Measurements from ENCODE around the gene KCNV2.

Gene KCNV2

DNA sequence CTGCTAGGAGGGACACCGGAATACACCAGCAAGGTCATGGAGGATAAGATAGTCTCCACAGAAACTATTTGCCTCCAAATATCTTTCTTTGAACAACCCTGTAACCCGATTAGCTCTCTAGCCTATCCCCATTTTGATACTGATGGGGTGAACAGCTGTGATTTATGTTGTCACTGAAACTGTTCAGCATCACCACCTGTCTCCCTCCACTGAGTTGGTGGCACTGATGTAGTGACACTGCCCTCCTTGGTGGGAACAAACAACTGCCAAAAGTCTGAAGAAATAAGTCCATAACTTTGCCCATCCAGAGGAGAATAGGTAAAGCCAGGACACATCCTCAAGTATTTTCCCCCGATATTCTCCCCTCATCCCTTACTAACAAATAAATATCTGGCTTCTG is 24.3 kb upstream of the KCNV2 start (continued):
- TF ChIP-seq, protein P1, sequence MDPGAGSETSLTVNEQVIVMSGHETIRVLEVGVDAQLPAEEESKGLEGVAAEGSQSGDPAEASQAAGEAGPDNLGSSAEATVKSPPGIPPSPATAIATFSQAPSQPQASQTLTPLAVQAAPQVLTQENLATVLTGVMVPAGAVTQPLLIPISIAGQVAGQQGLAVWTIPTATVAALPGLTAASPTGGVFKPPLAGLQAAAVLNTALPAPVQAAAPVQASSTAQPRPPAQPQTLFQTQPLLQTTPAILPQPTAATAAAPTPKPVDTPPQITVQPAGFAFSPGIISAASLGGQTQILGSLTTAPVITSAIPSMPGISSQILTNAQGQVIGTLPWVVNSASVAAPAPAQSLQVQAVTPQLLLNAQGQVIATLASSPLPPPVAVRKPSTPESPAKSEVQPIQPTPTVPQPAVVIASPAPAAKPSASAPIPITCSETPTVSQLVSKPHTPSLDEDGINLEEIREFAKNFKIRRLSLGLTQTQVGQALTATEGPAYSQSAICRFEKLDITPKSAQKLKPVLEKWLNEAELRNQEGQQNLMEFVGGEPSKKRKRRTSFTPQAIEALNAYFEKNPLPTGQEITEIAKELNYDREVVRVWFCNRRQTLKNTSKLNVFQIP (CRISPR knock-in tag; IDR thresholded peaks at IDR 0.05; ENCODE audit: borderline replicate concordance, low read depth), result no peak
- no peak for TF ChIP-seq TCF4 (CRISPR knock-in tag; IDR thresholded peaks at IDR 0.05; ENCODE audit: borderline replicate concordance)

DNA sequence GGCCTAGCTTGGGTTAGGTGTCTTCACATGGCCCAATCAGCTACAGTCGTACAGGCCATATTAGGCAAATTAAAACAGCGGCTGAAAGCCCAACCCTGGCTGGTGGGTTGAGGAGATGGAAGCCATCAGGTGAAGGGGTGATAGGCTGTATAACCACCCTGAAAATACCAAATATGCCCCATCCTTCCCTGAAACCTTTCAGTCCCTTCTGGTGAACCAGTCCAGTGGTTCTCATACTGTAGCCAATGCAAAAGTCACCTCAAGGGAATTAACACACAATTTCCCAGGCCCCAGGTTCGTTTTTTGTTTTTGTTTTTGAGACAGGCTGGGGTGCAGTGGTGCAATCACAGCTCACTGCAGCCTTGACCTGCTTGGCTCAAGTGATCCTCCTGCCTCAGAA is 19.8 kb upstream of the KCNV2 start:
- ATAC-seq, result no peak

GRCh38 chr9:2700398-2700797 is 16.9 kb upstream of the KCNV2 start:
- TF ChIP-seq, protein P1 (CRISPR knock-in tag; IDR thresholded peaks at IDR 0.05; ENCODE audit: borderline replicate concordance, low read depth), result no peak
- TF ChIP-seq, protein P2, sequence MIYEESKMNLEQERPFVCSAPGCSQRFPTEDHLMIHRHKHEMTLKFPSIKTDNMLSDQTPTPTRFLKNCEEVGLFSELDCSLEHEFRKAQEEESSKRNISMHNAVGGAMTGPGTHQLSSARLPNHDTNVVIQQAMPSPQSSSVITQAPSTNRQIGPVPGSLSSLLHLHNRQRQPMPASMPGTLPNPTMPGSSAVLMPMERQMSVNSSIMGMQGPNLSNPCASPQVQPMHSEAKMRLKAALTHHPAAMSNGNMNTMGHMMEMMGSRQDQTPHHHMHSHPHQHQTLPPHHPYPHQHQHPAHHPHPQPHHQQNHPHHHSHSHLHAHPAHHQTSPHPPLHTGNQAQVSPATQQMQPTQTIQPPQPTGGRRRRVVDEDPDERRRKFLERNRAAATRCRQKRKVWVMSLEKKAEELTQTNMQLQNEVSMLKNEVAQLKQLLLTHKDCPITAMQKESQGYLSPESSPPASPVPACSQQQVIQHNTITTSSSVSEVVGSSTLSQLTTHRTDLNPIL (CRISPR knock-in tag; IDR thresholded peaks at IDR 0.05; ENCODE audit: low read depth), result no peak
- TF ChIP-seq ZFP3 (CRISPR knock-in tag; IDR thresholded peaks at IDR 0.05), result no peak
- no peak for TF ChIP-seq GLIS3 (CRISPR knock-in tag; IDR thresholded peaks at IDR 0.05)
- TF ChIP-seq TCF4 (CRISPR knock-in tag; IDR thresholded peaks at IDR 0.05; ENCODE audit: borderline replicate concordance), result no peak
- TF ChIP-seq ZNF565 (CRISPR knock-in tag; conservative IDR thresholded peaks at IDR 0.05; ENCODE audit: low read depth), result no peak
- TF ChIP-seq CSRNP3 (CRISPR knock-in tag; IDR thresholded peaks at IDR 0.05), result no peak
- TF ChIP-seq PPARA (CRISPR knock-in tag; IDR thresholded peaks at IDR 0.05; ENCODE audit: borderline replicate concordance), result no peak
- TF ChIP-seq BACH2 (CRISPR knock-in tag; IDR thresholded peaks at IDR 0.05; ENCODE audit: borderline replicate concordance), result no peak
- no peak for TF ChIP-seq ZNF70 (CRISPR knock-in tag; IDR thresholded peaks at IDR 0.05)
- no peak for TF ChIP-seq ZNF8 (CRISPR knock-in tag; IDR thresholded peaks at IDR 0.05)
- no peak for TF ChIP-seq ZFP30 (CRISPR knock-in tag; IDR thresholded peaks at IDR 0.05)
- no peak for TF ChIP-seq OSR1 (CRISPR knock-in tag; IDR thresholded peaks at IDR 0.05)
- TF ChIP-seq ARNTL (CRISPR knock-in tag; IDR thresholded peaks at IDR 0.05; ENCODE audit: borderline replicate concordance, low read depth), result no peak
- TF ChIP-seq CSDC2 (CRISPR knock-in tag; IDR thresholded peaks at IDR 0.05), result no peak
- no peak for TF ChIP-seq ESRRG (CRISPR knock-in tag; IDR thresholded peaks at IDR 0.05)
- TF ChIP-seq, protein P3, sequence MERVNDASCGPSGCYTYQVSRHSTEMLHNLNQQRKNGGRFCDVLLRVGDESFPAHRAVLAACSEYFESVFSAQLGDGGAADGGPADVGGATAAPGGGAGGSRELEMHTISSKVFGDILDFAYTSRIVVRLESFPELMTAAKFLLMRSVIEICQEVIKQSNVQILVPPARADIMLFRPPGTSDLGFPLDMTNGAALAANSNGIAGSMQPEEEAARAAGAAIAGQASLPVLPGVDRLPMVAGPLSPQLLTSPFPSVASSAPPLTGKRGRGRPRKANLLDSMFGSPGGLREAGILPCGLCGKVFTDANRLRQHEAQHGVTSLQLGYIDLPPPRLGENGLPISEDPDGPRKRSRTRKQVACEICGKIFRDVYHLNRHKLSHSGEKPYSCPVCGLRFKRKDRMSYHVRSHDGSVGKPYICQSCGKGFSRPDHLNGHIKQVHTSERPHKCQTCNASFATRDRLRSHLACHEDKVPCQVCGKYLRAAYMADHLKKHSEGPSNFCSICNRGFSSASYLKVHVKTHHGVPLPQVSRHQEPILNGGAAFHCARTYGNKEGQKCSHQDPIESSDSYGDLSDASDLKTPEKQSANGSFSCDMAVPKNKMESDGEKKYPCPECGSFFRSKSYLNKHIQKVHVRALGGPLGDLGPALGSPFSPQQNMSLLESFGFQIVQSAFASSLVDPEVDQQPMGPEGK (CRISPR knock-in tag; IDR thresholded peaks at IDR 0.05; ENCODE audit: borderline replicate concordance), result no peak
- no peak for TF ChIP-seq ZC3H10 (CRISPR knock-in tag; IDR thresholded peaks at IDR 0.05)
- no peak for TF ChIP-seq TSHZ2 (CRISPR knock-in tag; IDR thresholded peaks at IDR 0.05)
- TF ChIP-seq SNAI2 (CRISPR knock-in tag; IDR thresholded peaks at IDR 0.05), result no peak
- ATAC-seq, result no peak

More for the DNA sequence above, 19.8 kb upstream of the KCNV2 start:
- no peak for TF ChIP-seq ESRRG (CRISPR knock-in tag; IDR thresholded peaks at IDR 0.05)
- TF ChIP-seq SNAI2 (CRISPR knock-in tag; IDR thresholded peaks at IDR 0.05), result no peak
- no peak for TF ChIP-seq ZNF565 (CRISPR knock-in tag; conservative IDR thresholded peaks at IDR 0.05; ENCODE audit: low read depth)
- no peak for TF ChIP-seq ISL1 (CRISPR knock-in tag; IDR thresholded peaks at IDR 0.05)
- TF ChIP-seq ZFP3 (CRISPR knock-in tag; IDR thresholded peaks at IDR 0.05), result no peak
- TF ChIP-seq, protein P2 (CRISPR knock-in tag; IDR thresholded peaks at IDR 0.05; ENCODE audit: low read depth), result no peak
- TF ChIP-seq BACH2 (CRISPR knock-in tag; IDR thresholded peaks at IDR 0.05; ENCODE audit: borderline replicate concordance), result no peak
- TF ChIP-seq PPARA (CRISPR knock-in tag; IDR thresholded peaks at IDR 0.05; ENCODE audit: borderline replicate concordance), result no peak
- TF ChIP-seq, protein P1 (CRISPR knock-in tag; IDR thresholded peaks at IDR 0.05; ENCODE audit: borderline replicate concordance, low read depth), result no peak
- TF ChIP-seq ZNF8 (CRISPR knock-in tag; IDR thresholded peaks at IDR 0.05), result no peak
- no peak for TF ChIP-seq OSR1 (CRISPR knock-in tag; IDR thresholded peaks at IDR 0.05)
- TF ChIP-seq ZNF70 (CRISPR knock-in tag; IDR thresholded peaks at IDR 0.05), result no peak
